ENCODE results near the gene MRPL20. TPM values are rescaled to one million over a fixed set of nuclear protein-coding genes. Genes with fewer than 3 reads are reported as not detected.
A peak's percentile ranks its signal among the peaks of the same experiment; 100 is the strongest.

The MRPL20 gene
- polyA plus RNA-seq, 3 donors: 84.3 to 186 (median 156) TPM

DNA sequence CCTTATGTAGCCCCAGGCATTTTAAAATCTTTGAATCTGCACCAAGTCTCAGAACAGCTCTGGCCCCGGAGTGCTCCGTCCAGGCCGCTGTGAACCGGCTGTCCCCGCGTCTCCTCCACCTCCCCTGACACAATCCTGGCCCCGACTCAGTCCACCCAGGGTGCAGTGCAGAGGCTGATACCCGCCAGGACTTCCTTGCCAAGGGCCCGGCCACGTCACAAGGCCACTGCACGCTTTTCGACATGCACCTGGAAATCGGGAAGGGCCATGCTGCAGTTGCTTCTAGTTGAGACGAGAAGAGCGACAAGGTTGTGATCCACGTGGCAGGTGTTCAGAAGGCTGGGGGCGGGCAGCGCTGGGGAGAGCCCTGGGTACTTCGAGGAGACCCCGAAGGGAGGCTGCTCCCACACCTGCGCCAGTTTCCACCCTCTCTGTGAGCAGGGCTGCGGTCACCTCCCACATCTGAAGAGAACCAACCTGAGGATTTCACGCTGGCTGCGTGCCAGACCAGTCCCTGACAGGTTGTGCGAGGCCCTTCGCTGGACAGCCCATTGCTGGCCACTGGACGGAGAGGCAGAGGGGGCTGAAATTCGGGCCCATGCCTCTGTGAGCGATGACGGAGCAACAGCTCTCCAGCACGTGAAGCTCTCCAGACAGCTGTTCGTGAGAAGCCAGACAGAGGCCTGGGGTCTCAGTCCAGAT, 35.1 kb upstream of the MRPL20 start:
- Mint-ChIP-seq H3K36me3 (no peaks in the 10 kb centered on the region), H3K4me1 (no peaks in the 10 kb centered on the region), H3K9me3 (peaks cover 0 to 2% (median 0%) of the 10 kb centered on the region in 7 donors), H3K27ac (peak overlapping the region in 1 of 7 donors; percentile 14), H3K4me3 (no peak overlapping the region), H3K27me3 (ENCODE audit: low read depth in 3 of 3) (peaks cover 1 to 29% (median 9%) of the 10 kb centered on the region in 3 donors)
- H4K20me1 ChIP-seq (ENCODE audit: insufficient read depth, low read length): no peaks in the 10 kb centered on the region
- no peak overlapping the region for H3K4me2 ChIP-seq (replicated peaks; ENCODE audit: extremely low read depth, low read length, poor library complexity, severe bottlenecking)
- H3K4me3 ChIP-seq (replicated peaks in 1 of 3; ENCODE audit: low read depth in 2 of 3, low read length in 3 of 3): no peak overlapping the region
- WGBS (ENCODE audit: insufficient coverage): 97% methylated on average over 27 of the region's 32 CpGs
- no peaks in the 10 kb centered on the region for H3K79me2 ChIP-seq (ENCODE audit: insufficient read depth, low read length)
- TF ChIP-seq, protein P1, sequence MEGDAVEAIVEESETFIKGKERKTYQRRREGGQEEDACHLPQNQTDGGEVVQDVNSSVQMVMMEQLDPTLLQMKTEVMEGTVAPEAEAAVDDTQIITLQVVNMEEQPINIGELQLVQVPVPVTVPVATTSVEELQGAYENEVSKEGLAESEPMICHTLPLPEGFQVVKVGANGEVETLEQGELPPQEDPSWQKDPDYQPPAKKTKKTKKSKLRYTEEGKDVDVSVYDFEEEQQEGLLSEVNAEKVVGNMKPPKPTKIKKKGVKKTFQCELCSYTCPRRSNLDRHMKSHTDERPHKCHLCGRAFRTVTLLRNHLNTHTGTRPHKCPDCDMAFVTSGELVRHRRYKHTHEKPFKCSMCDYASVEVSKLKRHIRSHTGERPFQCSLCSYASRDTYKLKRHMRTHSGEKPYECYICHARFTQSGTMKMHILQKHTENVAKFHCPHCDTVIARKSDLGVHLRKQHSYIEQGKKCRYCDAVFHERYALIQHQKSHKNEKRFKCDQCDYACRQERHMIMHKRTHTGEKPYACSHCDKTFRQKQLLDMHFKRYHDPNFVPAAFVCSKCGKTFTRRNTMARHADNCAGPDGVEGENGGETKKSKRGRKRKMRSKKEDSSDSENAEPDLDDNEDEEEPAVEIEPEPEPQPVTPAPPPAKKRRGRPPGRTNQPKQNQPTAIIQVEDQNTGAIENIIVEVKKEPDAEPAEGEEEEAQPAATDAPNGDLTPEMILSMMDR (IDR thresholded peaks at IDR 0.05): no peak
- DNase-seq: no peak
- no peaks in the 10 kb centered on the region for H3K9me3 ChIP-seq (replicated peaks in 1 of 2; ENCODE audit: control insufficient read depth in 1 of 2, insufficient read depth in 1 of 2, low read length in 2 of 2)
- intact Hi-C loops (cut with micrococcal nuclease): no loop called here
- no peak overlapping the region for H3K9ac ChIP-seq (ENCODE audit: insufficient read depth, low read length, poor library complexity, severe bottlenecking)
- H2AFZ ChIP-seq (ENCODE audit: insufficient read depth, low read depth, low read length, poor library complexity, severe bottlenecking): no peak overlapping the region
- no peaks in the 10 kb centered on the region for H3K4me1 ChIP-seq (ENCODE audit: control insufficient read depth in 1 of 2, insufficient read depth in 2 of 2, low read length in 2 of 2)
- peaks cover 0 to 5% of the 10 kb centered on the region in 2 donors for H3K27me3 ChIP-seq (ENCODE audit: control insufficient read depth in 2 of 2, insufficient read depth in 2 of 2, low read length in 2 of 2)
- no peak overlapping the region for H3K27ac ChIP-seq (ENCODE audit: low read depth in 1 of 2, low read length in 2 of 2)
- no peaks in the 10 kb centered on the region for H3K36me3 ChIP-seq (replicated peaks in 1 of 2; ENCODE audit: control insufficient read depth in 1 of 2, insufficient read depth in 2 of 2, low read length in 2 of 2)

DNA sequence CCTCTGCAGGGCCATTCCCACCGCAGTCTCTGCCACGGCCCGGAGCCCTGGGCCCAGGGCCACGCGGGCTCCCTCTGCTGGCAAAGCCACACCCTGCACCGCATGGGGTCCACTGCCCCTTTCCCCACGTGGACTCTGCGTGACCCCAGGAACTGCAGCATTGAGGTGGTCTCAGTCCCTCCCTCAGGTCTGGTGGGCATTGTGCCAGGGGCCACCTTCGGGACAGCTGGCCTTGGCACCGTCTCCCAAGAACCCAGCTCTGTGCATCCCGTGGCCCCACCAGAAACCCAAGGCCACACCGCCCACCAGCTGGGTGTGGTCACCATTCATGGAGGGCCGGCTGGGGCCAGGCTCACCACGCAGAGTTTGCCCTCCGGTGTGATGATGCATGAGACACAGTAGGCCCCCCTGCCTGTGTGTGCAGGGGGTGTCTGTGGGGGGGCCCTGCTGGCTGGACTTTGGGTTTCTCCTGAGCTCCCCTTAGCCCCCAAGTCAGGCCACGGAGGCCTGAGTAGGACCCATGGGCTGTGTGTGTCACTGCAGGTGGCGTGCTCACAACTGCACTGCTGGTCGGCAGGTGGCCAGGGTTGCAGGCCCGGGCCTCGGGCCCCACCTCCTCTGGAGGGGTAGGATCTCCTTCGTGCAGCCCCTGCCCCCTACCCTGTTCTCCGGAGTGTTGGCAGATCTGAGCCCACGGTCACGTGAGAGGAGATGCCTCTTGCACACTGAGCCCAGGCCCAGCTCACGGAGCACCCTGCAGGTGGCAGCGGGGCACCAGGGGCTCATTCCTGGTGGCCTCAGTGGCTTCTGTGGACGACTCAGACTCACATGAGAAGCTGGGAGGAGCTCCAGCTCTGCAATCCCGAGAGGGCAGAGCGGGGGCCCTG, 34.2 kb upstream of the MRPL20 start:
- H2AFZ ChIP-seq (ENCODE audit: insufficient read depth, low read depth, low read length, poor library complexity, severe bottlenecking): peak overlapping the region; percentile 35

More for the DNA sequence above, 34.2 kb upstream of the MRPL20 start:
- Histone ChIP-seq H3K9ac (ENCODE audit: insufficient read depth, low read length, poor library complexity, severe bottlenecking) (no peak overlapping the region), H3K36me3 (replicated peaks in 1 of 2; ENCODE audit: control insufficient read depth in 1 of 2, insufficient read depth in 2 of 2, low read length in 2 of 2) (no peaks in the 10 kb centered on the region), H4K20me1 (ENCODE audit: insufficient read depth, low read length) (no peaks in the 10 kb centered on the region), H3K4me1 (ENCODE audit: control insufficient read depth in 1 of 2, insufficient read depth in 2 of 2, low read length in 2 of 2) (peaks cover under 1 to 2% of the 10 kb centered on the region in 2 donors), H3K27ac (ENCODE audit: low read depth in 1 of 2, low read length in 2 of 2) (no peak overlapping the region), H3K4me3 (replicated peaks in 1 of 3; ENCODE audit: low read depth in 2 of 3, low read length in 3 of 3) (no peak overlapping the region), H3K27me3 (ENCODE audit: control insufficient read depth in 2 of 2, insufficient read depth in 2 of 2, low read length in 2 of 2) (peaks cover 2 to 14% of the 10 kb centered on the region in 2 donors), H3K9me3 (replicated peaks in 1 of 2; ENCODE audit: control insufficient read depth in 1 of 2, insufficient read depth in 1 of 2, low read length in 2 of 2) (no peaks in the 10 kb centered on the region), H3K4me2 (replicated peaks; ENCODE audit: extremely low read depth, low read length, poor library complexity, severe bottlenecking) (no peak overlapping the region), H3K79me2 (ENCODE audit: insufficient read depth, low read length) (no peaks in the 10 kb centered on the region)
- H3K36me3 Mint-ChIP-seq: peaks cover 0 to under 1% of the 10 kb centered on the region in 2 donors
- peaks cover 3% of the 10 kb centered on the region for H3K4me1 Mint-ChIP-seq
- no peak overlapping the region for H3K4me3 Mint-ChIP-seq
- H3K9me3 Mint-ChIP-seq: peaks cover 0 to 3% (median 0%) of the 10 kb centered on the region in 7 donors
- 38% methylated on average over 25 of the region's 29 CpGs for WGBS (ENCODE audit: insufficient coverage)
- H3K27ac Mint-ChIP-seq: peak overlapping the region in 1 of 7 donors; percentile 68
- intact Hi-C loops (cut with micrococcal nuclease): no loop called here
- TF ChIP-seq, protein P1 (IDR thresholded peaks at IDR 0.05): peak; percentile 94
- peaks cover 6 to 36% (median 14%) of the 10 kb centered on the region in 3 donors for H3K27me3 Mint-ChIP-seq (ENCODE audit: low read depth in 3 of 3)
- peak; percentile 24 to 41 (median 36) for DNase-seq

Measured in CD14-positive monocyte (primary cell).